ENCODE results near the gene KIAA1217. TPM values are rescaled to one million over a fixed set of nuclear protein-coding genes. Genes with fewer than 3 reads are reported as not detected.

The KIAA1217 gene
- total RNA-seq, 1 donor from 2014 or later: 13.0 TPM

- DNase-seq (ENCODE audit: low spot score in 2 of 2): no peak
- Histone ChIP-seq H3K27me3 (no peaks in the 10 kb centered on the region), H3K4me3 (no peak overlapping the region), H3K27ac (no peak overlapping the region), H3K4me1 (no peaks in the 10 kb centered on the region), H3K36me3 (no peaks in the 10 kb centered on the region), H3K9me3 (no peaks in the 10 kb centered on the region)
- intact Hi-C loops (cut with DNase I): no loop called here
- TF ChIP-seq CTCF (IDR thresholded peaks at IDR 0.05): no peak
Measured at GRCh38 chr10:24371396-24371795, 162.5 kb downstream of the KIAA1217 start.

DNA sequence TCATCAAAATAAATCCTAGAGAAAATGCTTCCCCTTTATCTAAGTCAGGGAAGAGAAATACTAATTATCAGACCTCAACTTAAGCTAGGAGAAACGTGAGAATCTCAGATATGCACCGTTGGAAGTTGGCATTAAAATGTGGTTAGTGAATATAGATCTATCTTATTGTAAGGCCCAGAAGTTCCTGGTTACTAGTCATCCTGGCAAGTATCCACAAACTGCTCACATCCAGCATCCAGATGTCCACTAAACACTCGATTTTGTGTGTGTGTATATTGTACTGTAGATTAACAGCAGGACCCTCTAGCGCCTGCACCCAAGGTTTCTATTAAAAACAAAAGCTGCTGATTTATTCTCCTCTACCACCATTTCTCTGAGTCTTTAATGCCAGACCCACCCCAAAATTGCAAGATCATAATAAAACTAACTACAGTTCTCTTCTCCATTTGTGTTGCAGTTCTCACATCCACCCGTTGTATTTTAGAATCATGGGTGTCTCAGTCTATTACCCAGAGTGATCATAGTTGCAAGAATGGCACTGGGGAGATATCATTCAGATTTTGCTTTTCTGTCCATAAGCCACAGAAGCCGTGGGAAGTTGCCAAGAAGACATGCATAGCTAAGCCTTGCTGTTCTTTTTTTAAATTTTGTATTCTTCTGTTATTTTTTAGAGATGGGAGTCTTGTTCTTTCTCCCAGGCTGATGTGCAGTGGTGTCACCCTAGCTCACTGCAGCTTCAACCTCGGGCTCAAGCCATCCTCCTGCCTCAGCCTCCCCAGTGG is 165.4 kb downstream of the KIAA1217 start:
- H3K27me3 ChIP-seq: no peaks in the 10 kb centered on the region
- TF ChIP-seq CTCF (IDR thresholded peaks at IDR 0.05): no peak
- H3K9me3 ChIP-seq: no peaks in the 10 kb centered on the region
- no peaks in the 10 kb centered on the region for H3K36me3 ChIP-seq
- no peak overlapping the region for H3K27ac ChIP-seq
- no peaks in the 10 kb centered on the region for H3K4me1 ChIP-seq
- no peak overlapping the region for H3K4me3 ChIP-seq
- intact Hi-C loops (cut with DNase I): no loop called here
- DNase-seq (ENCODE audit: low spot score in 2 of 2): no peak

GRCh38 chr10:24375510-24375909 is 166.6 kb downstream of the KIAA1217 start:
- intact Hi-C loops (cut with DNase I): no loop called here
- TF ChIP-seq CTCF (IDR thresholded peaks at IDR 0.05): no peak
- H3K36me3 ChIP-seq: no peaks in the 10 kb centered on the region
- no peaks in the 10 kb centered on the region for H3K4me1 ChIP-seq
- H3K9me3 ChIP-seq: no peaks in the 10 kb centered on the region
- no peaks in the 10 kb centered on the region for H3K27me3 ChIP-seq
- no peak overlapping the region for H3K4me3 ChIP-seq
- no peak overlapping the region for H3K27ac ChIP-seq
- no peak for DNase-seq (ENCODE audit: low spot score in 2 of 2)

DNA sequence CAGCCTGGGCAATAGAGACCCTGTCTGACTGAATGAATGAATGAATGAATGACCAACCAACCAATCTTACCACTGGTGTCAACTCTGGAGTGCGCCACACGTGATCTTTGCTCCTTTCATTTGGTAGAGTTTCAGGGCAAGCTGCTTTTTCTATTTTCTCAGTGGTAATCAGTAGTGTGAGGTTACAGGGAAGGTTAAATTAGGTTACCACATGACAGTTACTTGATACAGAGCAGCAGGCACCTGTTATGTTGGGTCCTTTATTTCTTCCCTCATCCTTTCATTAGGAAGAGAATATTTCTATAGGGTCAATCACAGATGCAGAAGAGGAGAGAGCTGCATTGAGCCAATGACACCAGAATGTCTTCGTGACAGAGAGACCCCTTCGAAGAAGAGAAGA is 167.8 kb downstream of the KIAA1217 start:
- TF ChIP-seq CTCF (IDR thresholded peaks at IDR 0.05): no peak
- Histone ChIP-seq H3K9me3 (no peaks in the 10 kb centered on the region), H3K27me3 (no peaks in the 10 kb centered on the region), H3K36me3 (no peaks in the 10 kb centered on the region), H3K4me1 (no peaks in the 10 kb centered on the region), H3K4me3 (no peak overlapping the region), H3K27ac (no peak overlapping the region)
- intact Hi-C loops (cut with DNase I): no loop called here
- DNase-seq (ENCODE audit: low spot score in 2 of 2): no peak

DNA sequence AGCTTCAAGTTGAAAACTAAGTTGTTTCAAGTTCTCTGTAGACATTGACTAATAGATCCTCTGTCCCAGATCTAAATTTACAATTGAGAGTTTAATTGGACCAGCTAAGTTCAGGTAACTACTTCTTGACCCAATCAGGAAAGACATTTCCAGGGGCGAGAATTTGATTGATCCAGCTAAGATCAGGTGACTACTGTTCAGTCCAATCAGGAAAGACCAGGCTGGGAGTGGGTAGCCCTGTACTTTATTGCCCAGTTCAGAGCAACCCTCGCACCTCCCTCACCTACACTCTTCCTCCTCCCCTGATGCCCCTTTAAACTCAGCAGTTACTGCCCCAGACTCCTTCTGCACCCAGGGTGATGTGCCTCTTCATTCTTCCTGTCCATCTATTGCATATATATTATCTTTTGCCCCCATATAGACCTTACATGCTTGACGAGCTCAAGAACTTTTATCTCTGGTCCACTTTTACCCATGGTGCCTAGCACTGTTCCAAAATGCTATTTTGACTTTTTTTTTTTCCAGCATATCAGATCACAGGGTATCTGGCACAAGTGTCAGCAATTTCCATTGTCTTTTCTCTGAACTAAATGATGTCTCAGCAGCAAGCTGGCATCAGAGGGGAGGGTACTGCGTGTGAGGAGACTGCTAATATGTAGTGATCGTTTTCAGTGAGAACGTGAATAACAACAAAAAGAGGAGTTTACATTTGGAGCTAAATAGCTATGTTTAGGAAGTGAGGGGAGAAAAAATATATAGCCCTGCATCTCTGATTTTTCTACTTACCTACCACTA is 169.4 kb downstream of the KIAA1217 start:
- Histone ChIP-seq H3K4me1 (peaks cover 1 to 6% of the 10 kb centered on the region in 2 donors), H3K9me3 (no peaks in the 10 kb centered on the region), H3K4me3 (no peak overlapping the region), H3K36me3 (no peaks in the 10 kb centered on the region), H3K27me3 (no peaks in the 10 kb centered on the region), H3K27ac (no peak overlapping the region)
- intact Hi-C loops (cut with DNase I): no loop called here
- TF ChIP-seq CTCF (IDR thresholded peaks at IDR 0.05): no peak
- DNase-seq (ENCODE audit: low spot score in 2 of 2): no peak
